GM04503 (cell line): ENCODE results near the gene ATAD1.

Experiments used
- DNase-seq: peaks from one replicate; pipeline ENCODE4 v3.0.0-alpha.2; 2012; ENCODE audit warnings: low read depth

The ATAD1 gene

GRCh38 chr10:87713707-87714106 is 104.3 kb downstream of the ATAD1 start:
- DNase-seq: no peak

GRCh38 chr10:87712913-87713616 is 105.0 kb downstream of the ATAD1 start:
- DNase-seq: no peak

GRCh38 chr10:87707254-87707653 is 110.8 kb downstream of the ATAD1 start:
- no peak for DNase-seq

GRCh38 chr10:87706731-87707130 is 111.3 kb downstream of the ATAD1 start:
- no peak for DNase-seq

- DNase-seq: peak; percentile 34
Observed at GRCh38 chr10:87705339-87705738, 112.7 kb downstream of the ATAD1 start.

GRCh38 chr10:87703771-87704170 is 114.3 kb downstream of the ATAD1 start:
- no peak for DNase-seq

- no peak for DNase-seq
Observed at GRCh38 chr10:87702973-87703294, 115.1 kb downstream of the ATAD1 start.

- no peak for DNase-seq
Observed at GRCh38 chr10:87702260-87702972, 115.6 kb downstream of the ATAD1 start.
